ENCODE data around the gene DLX5.

DLX5 gene

DNA sequence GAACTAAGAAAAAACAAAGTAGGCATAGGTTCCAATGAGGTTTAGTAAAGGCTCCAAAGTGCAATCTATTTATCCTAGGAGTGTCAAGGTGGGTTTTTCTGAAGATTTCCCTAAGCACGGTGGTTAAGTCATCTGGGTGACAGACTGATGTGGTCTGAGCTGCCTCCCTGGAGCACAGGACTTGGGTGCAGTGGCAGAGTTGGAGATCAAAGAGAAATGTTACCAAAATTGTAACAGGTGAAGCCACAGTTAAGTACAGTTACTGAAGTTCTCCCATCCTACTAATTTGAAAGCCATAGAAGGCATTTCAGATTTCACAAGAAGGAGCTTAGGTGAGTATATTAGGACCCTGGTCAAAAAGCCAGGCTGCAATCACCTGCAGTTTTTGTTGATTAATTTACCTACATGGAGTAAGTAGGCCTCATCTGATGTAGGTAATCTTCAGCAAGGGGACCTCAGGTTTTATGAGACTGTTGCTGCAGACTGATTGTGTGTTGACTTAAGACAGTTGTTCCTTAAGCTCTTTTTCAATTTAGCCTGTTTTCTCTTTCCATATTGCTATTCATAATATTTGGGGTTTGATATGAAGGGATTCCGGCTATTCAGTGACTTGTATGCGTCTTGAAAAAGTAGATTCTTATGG lies 16.2 kb downstream of the DLX5 start:
- no peak for TF ChIP-seq CTCF (IDR thresholded peaks at IDR 0.05)
- Histone ChIP-seq H3K9ac (no peak overlapping the region), H3K4me1 (no peaks in the 10 kb centered on the region), H3K9me3 (ENCODE audit: control insufficient read depth, low read length) (no peaks in the 10 kb centered on the region), H3K27ac (no peak overlapping the region), H3K79me2 (no peaks in the 10 kb centered on the region), H2AFZ (no peak overlapping the region), H3K27me3 (ENCODE audit: control insufficient read depth, insufficient read depth, low read length) (peaks cover 37% of the 10 kb centered on the region), H3K4me2 (ENCODE audit: low read length) (no peak overlapping the region), H3K4me3 (ENCODE audit: low read depth, low read length) (no peak overlapping the region), H3K36me3 (ENCODE audit: control insufficient read depth, insufficient read depth, low read length) (no peaks in the 10 kb centered on the region)

DNA sequence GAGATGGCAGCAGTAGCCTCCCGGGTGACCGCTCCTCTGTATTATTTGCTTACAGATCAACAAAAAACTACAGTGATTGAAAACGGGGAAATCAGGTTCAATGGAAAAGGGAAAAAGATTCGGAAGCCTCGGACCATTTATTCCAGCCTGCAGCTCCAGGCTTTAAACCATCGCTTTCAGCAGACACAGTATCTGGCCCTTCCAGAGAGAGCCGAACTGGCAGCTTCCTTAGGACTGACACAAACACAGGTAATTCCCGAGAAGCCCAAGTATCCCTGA lies 17.1 kb downstream of the DLX5 start:
- H3K36me3 ChIP-seq (ENCODE audit: control insufficient read depth, insufficient read depth, low read length) = no peaks in the 10 kb centered on the region
- no peak for TF ChIP-seq CTCF (IDR thresholded peaks at IDR 0.05)
- no peak overlapping the region for H3K4me2 ChIP-seq (ENCODE audit: low read length)

GRCh38 chr7:97006816-97007582 lies 17.6 kb downstream of the DLX5 start:
- Histone ChIP-seq H3K27ac (no peak overlapping the region), H3K4me1 (no peaks in the 10 kb centered on the region), H3K27me3 (ENCODE audit: control insufficient read depth, insufficient read depth, low read length) (peaks cover 35% of the 10 kb centered on the region), H2AFZ (no peak overlapping the region), H3K36me3 (ENCODE audit: control insufficient read depth, insufficient read depth, low read length) (no peaks in the 10 kb centered on the region), H3K4me3 (ENCODE audit: low read depth, low read length) (peak overlapping the region; percentile 12), H3K9ac (no peak overlapping the region), H3K9me3 (ENCODE audit: control insufficient read depth, low read length) (no peaks in the 10 kb centered on the region), H3K4me2 (ENCODE audit: low read length) (no peak overlapping the region), H3K79me2 (no peaks in the 10 kb centered on the region)
- no peak for TF ChIP-seq CTCF (IDR thresholded peaks at IDR 0.05)

More for the DNA sequence above, 17.1 kb downstream of the DLX5 start:
- H3K79me2 ChIP-seq = no peaks in the 10 kb centered on the region
- no peak overlapping the region for H2AFZ ChIP-seq
- no peaks in the 10 kb centered on the region for H3K4me1 ChIP-seq
- H3K27me3 ChIP-seq (ENCODE audit: control insufficient read depth, insufficient read depth, low read length) = peaks cover 34% of the 10 kb centered on the region
- no peak overlapping the region for H3K9ac ChIP-seq
- H3K9me3 ChIP-seq (ENCODE audit: control insufficient read depth, low read length) = no peaks in the 10 kb centered on the region
- no peak overlapping the region for H3K4me3 ChIP-seq (ENCODE audit: low read depth, low read length)
- no peak overlapping the region for H3K27ac ChIP-seq

DNA sequence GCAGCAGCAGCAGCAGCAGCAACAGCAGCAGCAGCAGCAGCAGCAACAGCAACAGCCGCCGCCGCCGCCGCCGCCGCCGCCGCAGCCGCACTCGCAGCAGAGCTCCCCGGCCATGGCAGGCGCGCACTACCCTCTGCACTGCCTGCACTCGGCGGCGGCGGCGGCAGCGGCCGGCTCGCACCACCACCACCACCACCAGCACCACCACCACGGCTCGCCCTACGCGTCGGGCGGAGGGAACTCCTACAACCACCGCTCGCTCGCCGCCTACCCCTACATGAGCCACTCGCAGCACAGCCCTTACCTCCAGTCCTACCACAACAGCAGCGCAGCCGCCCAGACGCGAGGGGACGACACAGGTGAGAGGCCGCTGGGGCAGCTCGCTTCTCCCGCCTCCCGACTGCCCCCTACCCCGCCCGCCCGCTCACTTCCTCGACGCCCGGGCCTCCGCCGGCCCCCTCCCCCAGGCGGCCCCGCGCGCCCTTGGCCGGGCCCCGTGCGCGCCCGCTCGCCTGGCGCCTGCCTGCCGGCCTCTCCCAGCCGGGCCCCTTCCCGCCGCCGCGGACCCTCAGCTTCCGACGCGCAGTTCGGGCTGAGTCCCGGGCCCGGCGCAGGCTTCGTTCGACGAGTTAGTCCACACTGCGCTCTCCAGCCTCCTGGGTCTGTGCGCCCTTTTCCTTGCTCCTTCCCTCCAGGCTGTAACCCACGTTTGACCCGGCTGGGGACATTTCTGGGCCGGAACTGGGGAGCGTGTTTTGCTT lies 18.4 kb downstream of the DLX5 start:
- H3K27ac ChIP-seq = no peak overlapping the region
- peak overlapping the region; percentile 12 for H3K4me3 ChIP-seq (ENCODE audit: low read depth, low read length)
- no peaks in the 10 kb centered on the region for H3K36me3 ChIP-seq (ENCODE audit: control insufficient read depth, insufficient read depth, low read length)
- H3K4me2 ChIP-seq (ENCODE audit: low read length) = peak overlapping the region; percentile 56
- H2AFZ ChIP-seq = peak overlapping the region; percentile 51
- H3K27me3 ChIP-seq (ENCODE audit: control insufficient read depth, insufficient read depth, low read length) = peaks cover 34% of the 10 kb centered on the region
- H3K79me2 ChIP-seq = no peaks in the 10 kb centered on the region
- no peaks in the 10 kb centered on the region for H3K4me1 ChIP-seq
- no peak for TF ChIP-seq CTCF (IDR thresholded peaks at IDR 0.05)
- H3K9ac ChIP-seq = no peak overlapping the region
- H3K9me3 ChIP-seq (ENCODE audit: control insufficient read depth, low read length) = no peaks in the 10 kb centered on the region
